B cell (primary cell): ENCODE measurements around the gene DOCK7. TPM values are rescaled to one million over a fixed set of nuclear protein-coding genes. Genes with fewer than 3 reads are reported as not detected.

Experiments
- ATAC-seq: fragments of 200-7000 bp; cut with Tn5 transposase; one replicate; pipeline ENCODE4 v1.10.0; 2021; ENCODE audit warnings: low read depth, mild to moderate bottlenecking, moderate number of reproducible peaks, moderate library complexity
- CTCF ChIA-PET: fragments of 350-600 bp; sonication (Branson Sonifier 250); formaldehyde crosslinking; loops from one replicate; lab custom pipeline; 2021; ENCODE audit warnings: antibody characterized with exemption, inconsistent platforms; lab: Charles Lee
- POLR2A ChIA-PET: fragments of 350-600 bp; sonication (Branson Sonifier 250); formaldehyde crosslinking; loops from one replicate; lab custom pipeline; 2021; ENCODE audit warnings: antibody characterized with exemption; lab: Charles Lee
- DNase-seq: peaks from one replicate; pipeline ENCODE4 v3.0.0; 2013
- H2AFZ ChIP-seq: 2 replicates; pipeline ENCODE4 v1.6.1; 2012; ENCODE audit warnings: mild to moderate bottlenecking, low read depth, low read length; ENCODE audit not compliant: insufficient read depth, poor library complexity, severe bottlenecking
- H3K27ac ChIP-seq, 2 donors: 1 replicate in 1 of 2; 2 replicates in 1 of 2; pipeline ENCODE4 v1.5.1; 2012 to 2013; ENCODE audit warnings: low read length in 2 of 2, mild to moderate bottlenecking in 2 of 2, moderate library complexity in 1 of 2
- H3K27me3 ChIP-seq, 4 experiments: fragments of 200-600 bp in 1 of 4; sonication (generic) in 1 of 4; replicated peaks in 1 of 4; 1 replicate in 2 of 4; 2 replicates in 2 of 4; pipeline versions ENCODE4 v1.6.1 to v1.7.0; 2013 to 2016; ENCODE audit warnings: low read length in 3 of 4, mild to moderate bottlenecking in 2 of 4, mixed read lengths in 1 of 4, moderate library complexity in 1 of 4; ENCODE audit not compliant: insufficient read depth in 4 of 4, control insufficient read depth in 3 of 4; ENCODE audit errors: control extremely low read depth in 1 of 4
- H3K36me3 ChIP-seq, 2 experiments: replicated peaks in 1 of 2; 1 replicate in 1 of 2; 2 replicates in 1 of 2; pipeline versions ENCODE4 v1.6.1 to v1.7.1; 2013; ENCODE audit warnings: low read length in 1 of 2; ENCODE audit not compliant: insufficient read depth in 2 of 2, control insufficient read depth in 1 of 2; ENCODE audit errors: control extremely low read depth in 1 of 2, extremely low read depth in 1 of 2
- H3K4me1 ChIP-seq, 2 donors: fragments of 200-600 bp in 1 of 2; sonication (generic) in 1 of 2; 1 replicate in 1 of 2; 2 replicates in 1 of 2; pipeline versions ENCODE4 v1.5.1 to v1.6.1; 2013 to 2017; ENCODE audit warnings: low read length in 2 of 2; ENCODE audit not compliant: control insufficient read depth in 2 of 2, insufficient read depth in 2 of 2
- H3K4me2 ChIP-seq: replicated peaks from 2 replicates; pipeline ENCODE3; 2012; ENCODE audit warnings: mild to moderate bottlenecking, low read depth, low read length; ENCODE audit not compliant: poor library complexity, severe bottlenecking
- H3K4me3 ChIP-seq, 5 experiments: fragments of 200-600 bp in 1 of 5; sonication (generic) in 1 of 5; 1 replicate in 3 of 5; 2 replicates in 2 of 5; pipeline versions ENCODE4 v1.5.1 to v1.7.0; 2011 to 2016; ENCODE audit warnings: low read length in 4 of 5, mild to moderate bottlenecking in 4 of 5, low read depth in 2 of 5, control low read depth in 1 of 5, moderate library complexity in 1 of 5; ENCODE audit not compliant: insufficient read depth in 1 of 5; ENCODE audit errors: control extremely low read depth in 1 of 5, extremely low read depth in 1 of 5
- H3K79me2 ChIP-seq: fragments of 200-600 bp; sonication (generic); one replicate; pipeline ENCODE4 v1.6.0; 2016; ENCODE audit warnings: low read length; ENCODE audit not compliant: control insufficient read depth, insufficient read depth
- H3K9ac ChIP-seq: fragments of 200-600 bp; sonication (generic); 2 replicates; pipeline ENCODE4 v1.6.1; 2017; ENCODE audit warnings: mild to moderate bottlenecking, low read length, moderate library complexity
- H3K9me3 ChIP-seq, 3 donors: one replicate each; pipeline versions ENCODE4 v1.6.1 to v1.7.1; 2013; ENCODE audit warnings: low read length in 2 of 3; ENCODE audit not compliant: control insufficient read depth in 2 of 3, insufficient read depth in 1 of 3; ENCODE audit errors: control extremely low read depth in 1 of 3
- H4K20me1 ChIP-seq: 2 replicates; pipeline ENCODE4 v1.6.0; 2012; ENCODE audit warnings: mild to moderate bottlenecking, low read length; ENCODE audit not compliant: insufficient read depth, control insufficient read depth, poor library complexity, severe bottlenecking
- H3K27ac Mint-ChIP-seq: one replicate; pipeline ENCODE4 v1.8.0; 2021; ENCODE audit warnings: mixed read lengths
- H3K27me3 Mint-ChIP-seq: one replicate; pipeline ENCODE4 v1.8.0; 2021; ENCODE audit warnings: mixed read lengths
- H3K4me1 Mint-ChIP-seq: one replicate; pipeline ENCODE4 v1.8.0; 2021; ENCODE audit warnings: mixed read lengths
- H3K4me3 Mint-ChIP-seq: one replicate; pipeline ENCODE4 v1.8.0; 2021; ENCODE audit warnings: mixed read lengths
- H3K9me3 Mint-ChIP-seq: one replicate; pipeline ENCODE4 v1.8.0; 2022; ENCODE audit warnings: mixed read lengths; ENCODE audit not compliant: insufficient read depth
- EZH2 ChIP-seq: IDR thresholded peaks from 2 replicates; pipeline ENCODE4 v1.6.1; 2012; ENCODE audit warnings: borderline replicate concordance, low read depth, mild to moderate bottlenecking, moderate library complexity, low read length; ENCODE audit not compliant: insufficient read depth, poor library complexity, severe bottlenecking
- WGBS: methylation state at CpG from one replicate; pipeline ENCODE4 v1.1.5; 2013; ENCODE audit warnings: missing lambda C conversion rate; ENCODE audit not compliant: insufficient coverage; 5-methylcytosine and 5-hydroxymethylcytosine counted together
- intact Hi-C: fragments of 100-400 bp; cut with micrococcal nuclease; formaldehyde crosslinking; loops from one replicate; pipeline ENCODE4 v1.10.0; 2022
- polyA plus RNA-seq: library from polyadenylated mRNA; depleted of rRNA; stranded (reverse); fragments of >200 nt; gene quantifications from 2 replicates; pipeline ENCODE4 v1.2.3, GENCODE V29; 2012
- total RNA-seq, 2 donors: library from RNA; stranded (reverse); fragments of 120-200 nt in 1 of 2; gene quantifications; 1 replicate in 1 of 2; 2 replicates in 1 of 2; pipeline versions ENCODE4 v1.2.3 to v1.2.4, GENCODE V29; 2013 to 2022
- TF ChIP-seq, protein P1 (sequence below): fragments of 200-600 bp; IDR thresholded peaks from one replicate; pipeline ENCODE4 v1.8.0; 2022; ENCODE audit warnings: antibody characterized with exemption, mild to moderate bottlenecking

The DOCK7 gene
- total and polyA plus RNA-seq, 2 donors (not counting 1 experiment from before 2014, with no cell fraction given) = 3.6 to 20.5 TPM

DNA sequence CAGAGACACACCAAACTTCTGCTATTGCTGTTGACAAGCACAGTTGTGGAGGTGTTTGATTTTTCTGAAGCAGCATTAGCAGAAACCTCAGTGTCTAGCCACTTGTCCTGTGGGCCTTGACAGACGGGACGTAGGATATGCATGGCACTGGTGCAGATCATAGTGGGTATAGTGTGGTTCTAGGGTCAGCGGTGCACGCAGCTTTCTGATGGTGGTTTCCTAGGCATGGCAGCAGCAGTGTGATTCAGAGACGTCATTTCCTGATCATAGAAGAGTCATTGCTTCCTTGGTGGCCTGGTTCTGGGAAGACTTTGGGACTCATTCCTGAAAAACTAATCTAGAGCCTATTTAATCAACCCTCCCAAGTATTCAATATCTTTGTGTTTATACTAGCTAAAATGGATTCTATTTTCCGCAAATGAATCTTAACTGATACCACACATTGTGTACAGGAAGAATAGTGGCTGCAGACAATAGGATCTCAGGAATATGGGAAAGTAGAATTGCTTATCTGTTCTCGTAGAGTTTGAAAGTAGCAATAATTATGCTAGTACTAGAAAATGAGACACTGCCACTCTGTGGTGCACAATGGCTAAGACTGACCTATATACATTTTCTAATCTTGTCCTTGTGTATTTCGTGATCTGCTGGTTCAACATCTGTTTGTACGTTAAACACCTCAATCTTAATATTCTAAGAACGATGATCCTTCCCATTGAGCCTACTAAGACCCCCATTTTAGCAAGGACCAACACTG lies 254.1 kb downstream of the DOCK7 start:
- Mint-ChIP-seq H3K9me3 (no peaks in the 10 kb centered on the region), H3K4me1 (peaks cover 29% of the 10 kb centered on the region), H3K27me3 (no peaks in the 10 kb centered on the region), H3K27ac (peak overlapping the region; percentile 74), H3K4me3 (peak overlapping the region; percentile 38)
- WGBS = 64% methylated on average over 5 of the region's 10 CpGs
- Histone ChIP-seq H3K36me3 (no peaks in the 10 kb centered on the region), H3K4me2 (no peak overlapping the region), H3K9me3 (no peaks in the 10 kb centered on the region), H3K79me2 (peaks cover 15% of the 10 kb centered on the region), H3K9ac (no peak overlapping the region), H3K27ac (no peak overlapping the region), H3K27me3 (no peaks in the 10 kb centered on the region), H2AFZ (no peak overlapping the region), H4K20me1 (peaks cover 7% of the 10 kb centered on the region), H3K4me3 (no peak overlapping the region), H3K4me1 (peaks cover 16 to 18% of the 10 kb centered on the region in 2 donors)
- DNase-seq (peak; percentile 60), ATAC-seq (no peak)
- POLR2A ChIA-PET = no interaction called here
- intact Hi-C loops = no loop called here
- CTCF ChIA-PET = no interaction called here
- TF ChIP-seq EZH2 = no peak
- TF ChIP-seq, protein P1, sequence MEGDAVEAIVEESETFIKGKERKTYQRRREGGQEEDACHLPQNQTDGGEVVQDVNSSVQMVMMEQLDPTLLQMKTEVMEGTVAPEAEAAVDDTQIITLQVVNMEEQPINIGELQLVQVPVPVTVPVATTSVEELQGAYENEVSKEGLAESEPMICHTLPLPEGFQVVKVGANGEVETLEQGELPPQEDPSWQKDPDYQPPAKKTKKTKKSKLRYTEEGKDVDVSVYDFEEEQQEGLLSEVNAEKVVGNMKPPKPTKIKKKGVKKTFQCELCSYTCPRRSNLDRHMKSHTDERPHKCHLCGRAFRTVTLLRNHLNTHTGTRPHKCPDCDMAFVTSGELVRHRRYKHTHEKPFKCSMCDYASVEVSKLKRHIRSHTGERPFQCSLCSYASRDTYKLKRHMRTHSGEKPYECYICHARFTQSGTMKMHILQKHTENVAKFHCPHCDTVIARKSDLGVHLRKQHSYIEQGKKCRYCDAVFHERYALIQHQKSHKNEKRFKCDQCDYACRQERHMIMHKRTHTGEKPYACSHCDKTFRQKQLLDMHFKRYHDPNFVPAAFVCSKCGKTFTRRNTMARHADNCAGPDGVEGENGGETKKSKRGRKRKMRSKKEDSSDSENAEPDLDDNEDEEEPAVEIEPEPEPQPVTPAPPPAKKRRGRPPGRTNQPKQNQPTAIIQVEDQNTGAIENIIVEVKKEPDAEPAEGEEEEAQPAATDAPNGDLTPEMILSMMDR = no peak

DNA sequence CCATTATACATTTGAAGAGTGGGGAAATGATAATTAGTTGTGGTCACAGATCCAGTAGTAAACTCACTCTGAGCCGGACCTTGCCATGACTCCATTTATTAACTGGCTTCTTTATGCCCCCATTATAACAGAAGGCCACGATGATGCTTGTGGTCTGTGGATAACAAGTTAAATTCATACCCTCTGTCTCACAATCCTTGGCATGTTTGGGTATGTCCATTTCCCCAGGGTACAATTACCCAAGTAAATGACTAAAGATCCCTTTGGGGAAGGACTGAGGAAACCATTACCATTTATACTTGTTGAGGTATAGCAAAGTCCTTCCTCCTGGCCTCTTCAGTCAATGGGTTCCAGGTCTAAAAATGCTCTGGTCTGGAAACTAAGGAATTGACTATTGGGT lies 258.6 kb downstream of the DOCK7 start:
- H3K9ac ChIP-seq = no peak overlapping the region
- H3K4me1 ChIP-seq = no peaks in the 10 kb centered on the region
- TF ChIP-seq, protein P1 = no peak
- no peak for TF ChIP-seq EZH2
- H3K36me3 ChIP-seq = no peaks in the 10 kb centered on the region
- no peaks in the 10 kb centered on the region for H3K9me3 ChIP-seq
- Mint-ChIP-seq H3K27me3 (no peaks in the 10 kb centered on the region), H3K9me3 (no peaks in the 10 kb centered on the region), H3K27ac (no peak overlapping the region), H3K4me3 (no peak overlapping the region), H3K4me1 (peaks cover 6% of the 10 kb centered on the region)
- H3K4me2 ChIP-seq = no peak overlapping the region
- H3K27me3 ChIP-seq = no peaks in the 10 kb centered on the region
- H3K27ac ChIP-seq = no peak overlapping the region
- H2AFZ ChIP-seq = no peak overlapping the region
- WGBS = no CpG with 5 or more reads among the region's 2 CpGs
- DNase-seq (no peak), ATAC-seq (no peak)
- no peak overlapping the region for H3K4me3 ChIP-seq
- POLR2A ChIA-PET = no interaction called here
- CTCF ChIA-PET = no interaction called here
- no peaks in the 10 kb centered on the region for H4K20me1 ChIP-seq
- H3K79me2 ChIP-seq = no peaks in the 10 kb centered on the region
- intact Hi-C loops = no loop called here
